Tibial artery (tissue), 4 donors: ENCODE results near the gene GALNT16.
A peak's percentile ranks its signal among the peaks of the same experiment; 100 is the strongest.

Source experiments
- DNase-seq, 2 donors: peaks; one replicate each; pipeline ENCODE4 v3.0.0-alpha.2; 2019
- H3K27ac ChIP-seq, 2 donors: fragments of 200-600 bp; sonication (generic) in 1 of 2; 1 replicate in 1 of 2; 2 replicates in 1 of 2; pipeline ENCODE4 v1.5.1; 2018 to 2019; ENCODE audit warnings: mild to moderate bottlenecking in 1 of 2
- H3K27me3 ChIP-seq, 2 donors: fragments of 200-600 bp; sonication (generic) in 1 of 2; one replicate each; pipeline versions ENCODE4 v1.5.1 to v1.6.0; 2016 to 2019
- H3K36me3 ChIP-seq, 3 donors: fragments of 200-600 bp; sonication (generic) in 2 of 3; one replicate each; pipeline ENCODE4 v1.5.1; 2016 to 2019; ENCODE audit warnings: mild to moderate bottlenecking in 2 of 3
- H3K4me1 ChIP-seq, 4 donors: fragments of 200-600 bp; sonication (generic) in 2 of 4; 1 replicate in 3 of 4; 2 replicates in 1 of 4; pipeline ENCODE4 v1.5.1; 2016 to 2019
- H3K4me3 ChIP-seq, 2 donors: fragments of 200-600 bp; sonication (generic) in 1 of 2; 1 replicate in 1 of 2; 2 replicates in 1 of 2; pipeline ENCODE4 v1.5.1; 2018 to 2019; ENCODE audit warnings: mild to moderate bottlenecking in 2 of 2
- H3K9me3 ChIP-seq, 3 donors: fragments of 200-600 bp; sonication (generic) in 1 of 3; one replicate each; pipeline ENCODE4 v1.5.1; 2016 to 2019
- CTCF ChIP-seq, 2 experiments: fragments of 200-600 bp in 1 of 2; fragments of 450-650 bp in 1 of 2; IDR thresholded peaks; one replicate each; pipeline ENCODE4 v1.5.1; 2017 to 2019; ENCODE audit warnings: antibody characterized with exemption in 2 of 2, mild to moderate bottlenecking in 1 of 2, moderate library complexity in 1 of 2
- intact Hi-C: fragments of 100-400 bp; cut with DNase I; formaldehyde crosslinking; loops from one replicate; pipeline ENCODE4 v1.15.0; 2023; ENCODE audit warnings: low total_unique reads

Gene GALNT16

GRCh38 chr14:69355607-69356281 lies 95.8 kb downstream of the GALNT16 start:
- peak; percentile 83 to 86 for DNase-seq
- no peak for TF ChIP-seq CTCF (IDR thresholded peaks at IDR 0.05)
- no peaks in the 10 kb centered on the region for H3K27me3 ChIP-seq
- H3K27ac ChIP-seq = peak overlapping the region; percentile 58 to 81
- peaks cover 0 to 36% (median 20%) of the 10 kb centered on the region in 4 donors for H3K4me1 ChIP-seq
- H3K9me3 ChIP-seq = no peaks in the 10 kb centered on the region
- intact Hi-C loops = loop anchor here (5.0 kb wide), 1 partner anchor 93 kb away; the partner anchor contains the start of gene GALNT16
- no peaks in the 10 kb centered on the region for H3K36me3 ChIP-seq
- H3K4me3 ChIP-seq = no peak overlapping the region

DNA sequence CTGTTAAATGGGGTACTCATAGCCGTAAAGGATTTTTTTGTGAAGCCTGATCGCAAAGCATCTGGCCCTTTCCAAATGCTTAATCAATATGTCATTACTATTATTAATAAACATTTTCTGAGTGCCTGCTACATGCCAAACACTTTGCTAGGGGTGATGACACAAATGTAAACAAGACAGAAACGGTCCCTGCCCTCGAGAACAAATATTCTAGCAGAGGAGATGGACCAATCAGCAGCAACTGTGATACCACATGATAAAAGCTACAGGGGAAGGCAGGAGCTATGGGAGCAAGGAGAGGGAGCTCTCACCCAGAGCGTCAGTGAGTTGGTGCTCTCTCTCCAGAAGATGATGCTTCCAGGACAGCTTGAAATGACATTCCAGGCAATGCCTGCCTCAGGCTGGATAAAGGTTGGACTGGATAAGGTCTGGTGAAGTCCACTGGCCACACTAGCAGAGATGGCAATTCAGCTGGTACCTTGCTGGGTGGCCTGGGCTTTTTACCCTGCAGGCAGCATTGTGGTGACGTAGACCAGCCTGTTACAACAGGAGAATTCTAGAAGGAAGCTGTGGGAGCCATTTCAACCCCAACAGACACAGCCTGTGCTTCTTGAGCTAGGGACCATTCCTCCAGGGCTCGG lies 97.1 kb downstream of the GALNT16 start:
- no peak for TF ChIP-seq CTCF (IDR thresholded peaks at IDR 0.05)
- Histone ChIP-seq H3K27me3 (no peaks in the 10 kb centered on the region), H3K36me3 (no peaks in the 10 kb centered on the region), H3K9me3 (no peaks in the 10 kb centered on the region), H3K27ac (peak overlapping the region in 1 of 2 donors; percentile 81), H3K4me3 (no peak overlapping the region), H3K4me1 (peaks cover 0 to 36% (median 20%) of the 10 kb centered on the region in 4 donors)
- intact Hi-C loops = loop anchor here (5.0 kb wide), 1 partner anchor 95 kb away; the partner anchor contains the start of gene GALNT16
- DNase-seq = no peak

- H3K27me3 ChIP-seq = no peaks in the 10 kb centered on the region
- DNase-seq = no peak
- intact Hi-C loops = loop anchor here (5.0 kb wide), 1 partner anchor 95 kb away; the partner anchor contains the start of gene GALNT16
- H3K36me3 ChIP-seq = no peaks in the 10 kb centered on the region
- no peak for TF ChIP-seq CTCF (IDR thresholded peaks at IDR 0.05)
- H3K27ac ChIP-seq = no peak overlapping the region
- H3K4me3 ChIP-seq = no peak overlapping the region
- peaks cover 0 to 36% (median 20%) of the 10 kb centered on the region in 4 donors for H3K4me1 ChIP-seq
- no peaks in the 10 kb centered on the region for H3K9me3 ChIP-seq
Observed at GRCh38 chr14:69357544-69358200, 97.7 kb downstream of the GALNT16 start.

DNA sequence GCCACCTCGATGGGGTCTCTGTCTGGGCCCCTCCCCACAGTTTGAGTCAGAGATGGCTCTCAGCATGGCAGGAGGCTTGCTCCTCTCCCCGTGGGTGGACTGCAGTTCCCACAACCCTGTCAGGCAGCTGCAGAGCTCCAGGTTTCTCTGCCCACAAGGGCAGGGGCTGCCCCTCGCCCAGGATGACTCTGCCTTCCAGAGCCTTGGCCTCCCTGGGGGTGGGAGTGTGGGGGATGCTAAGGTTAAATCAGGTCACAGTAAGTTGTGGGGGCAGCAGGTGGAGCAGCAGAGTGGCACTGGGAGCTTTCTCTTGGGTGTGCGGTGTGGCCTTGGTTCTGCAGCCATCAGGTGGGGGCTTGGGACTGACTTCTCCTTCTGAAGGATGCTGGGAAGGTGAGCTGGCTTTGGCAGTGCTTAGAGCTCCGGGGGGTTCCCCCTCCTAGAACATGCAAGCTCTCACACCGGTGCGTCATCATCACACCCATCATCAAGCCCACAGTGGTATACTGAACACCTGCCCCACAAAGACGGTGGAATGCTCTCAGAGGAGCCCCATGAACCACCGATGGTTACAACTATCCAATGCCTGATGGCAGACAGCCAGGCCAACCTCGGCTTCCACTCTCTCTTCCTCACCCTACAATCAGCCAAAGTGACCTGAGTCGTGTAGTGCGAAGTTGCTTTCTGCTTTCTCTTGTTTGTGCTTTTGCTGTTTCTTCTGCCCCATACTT lies 98.4 kb downstream of the GALNT16 start:
- no peak for DNase-seq
- Histone ChIP-seq H3K4me3 (no peak overlapping the region), H3K27me3 (no peaks in the 10 kb centered on the region), H3K4me1 (peaks cover 0 to 36% (median 20%) of the 10 kb centered on the region in 4 donors), H3K27ac (no peak overlapping the region), H3K36me3 (no peaks in the 10 kb centered on the region), H3K9me3 (no peaks in the 10 kb centered on the region)
- intact Hi-C loops = loop anchor here (5.0 kb wide), 1 partner anchor 96 kb away; the partner anchor contains the start of gene GALNT16
- TF ChIP-seq CTCF (IDR thresholded peaks at IDR 0.05) = no peak

GRCh38 chr14:69358966-69359365 lies 99.0 kb downstream of the GALNT16 start:
- Histone ChIP-seq H3K27me3 (peaks cover 0 to 3% of the 10 kb centered on the region in 2 donors), H3K4me1 (peaks cover 0 to 36% (median 20%) of the 10 kb centered on the region in 4 donors), H3K27ac (no peak overlapping the region), H3K4me3 (no peak overlapping the region), H3K36me3 (no peaks in the 10 kb centered on the region), H3K9me3 (no peaks in the 10 kb centered on the region)
- TF ChIP-seq CTCF (IDR thresholded peaks at IDR 0.05) = no peak
- DNase-seq = no peak
- intact Hi-C loops = loop anchor here (5.0 kb wide), 1 partner anchor 97 kb away; the partner anchor contains the start of gene GALNT16
